A549 treated with dexamethasone at 1 μM for 4 hours (cell line): ENCODE measurements around the gene PEX5. TPM values are rescaled to one million over a fixed set of nuclear protein-coding genes. Genes with fewer than 3 reads are reported as not detected.

Experiments
- total RNA-seq: library from RNA; stranded (reverse); fragments of 200-300 nt; extraction: Qiagen RNA extraction; gene quantifications from 5 replicates; pipeline ENCODE4 v1.2.3, GENCODE V29; 2022

PEX5 gene
- total RNA-seq, result 23.8 to 29.3 TPM (median 28.5 TPM) in 5 replicates

GRCh38 chr12:7189398-7190267, at the start of gene PEX5:
Gene PEX5, plus strand, starts transcription at chr12:7189686. Its CDS starts 692 bp downstream, at chr12:7190378.

Other genes with a start within 250 kb of the PEX5 start
- not detected in 5 replicates for gene RNU7-1, start 245.9 kb upstream of the PEX5 start, total RNA-seq
- gene C12orf57, start 245.7 kb upstream of the PEX5 start, total RNA-seq, result 252 to 292 TPM (median 272 TPM) in 5 replicates
- 6.6 to 14.6 TPM (median 11.5 TPM) in 5 replicates for gene PTPN6, start 238.3 kb upstream of the PEX5 start, total RNA-seq
- gene PHB2, start 219.0 kb upstream of the PEX5 start, total RNA-seq, result 294 to 330 TPM (median 316 TPM) in 5 replicates
- gene EMG1, start 218.8 kb upstream of the PEX5 start, total RNA-seq, result 54.7 to 69.8 TPM (median 56.2 TPM) in 5 replicates
- 27.2 to 32.0 TPM (median 29.9 TPM) in 5 replicates for gene LPCAT3, start 171.2 kb upstream of the PEX5 start, total RNA-seq
- 41.7 to 58.5 TPM (median 47.4 TPM) in 5 replicates for gene C1S, start 129.0 kb upstream of the PEX5 start, total RNA-seq
- 29.1 to 42.2 TPM (median 30.1 TPM) in 5 replicates for gene C1R, start 97.2 kb upstream of the PEX5 start, total RNA-seq
- gene C1RL, start 80.5 kb upstream of the PEX5 start, total RNA-seq, result 11.7 to 15.7 TPM (median 13.7 TPM) in 5 replicates
- 0.08 to 0.14 TPM in 2 of 5 replicates, not detected in the others for gene RBP5, start 60.8 kb upstream of the PEX5 start, total RNA-seq
- gene CLSTN3, start 59.3 kb upstream of the PEX5 start, total RNA-seq, result 8.5 to 16.6 TPM (median 14.8 TPM) in 5 replicates
- not detected in 5 replicates for gene ACSM4, start 114.4 kb downstream of the PEX5 start, total RNA-seq